ENCODE results near the gene ZBTB25.

Gene ZBTB25

DNA sequence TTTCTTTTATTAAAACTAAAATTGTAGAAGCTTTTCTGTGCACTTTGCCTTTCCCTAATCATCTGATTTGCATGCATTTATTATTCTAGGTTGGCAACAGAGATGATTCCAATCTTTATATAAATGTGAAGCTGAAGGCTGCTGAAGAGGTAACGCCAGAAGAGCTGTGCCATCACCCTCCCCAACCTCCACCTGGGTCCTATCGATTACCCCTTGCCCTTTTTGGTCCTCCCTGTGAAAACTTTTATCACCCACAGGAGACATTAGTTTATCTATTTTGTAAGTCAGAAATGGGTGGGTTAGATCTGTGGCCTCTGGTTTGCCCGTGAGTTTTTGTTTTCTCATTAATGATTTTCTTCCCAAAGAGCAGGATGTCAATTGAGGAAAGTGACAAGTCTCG lies 92.6 kb downstream of the ZBTB25 start:
- Histone ChIP-seq H2AFZ (ENCODE audit: low read length) (no peak overlapping the region), H3K36me3 (ENCODE audit: insufficient read depth, low read length) (peaks cover 36% of the 10 kb centered on the region; the same call in 1 of the 2 replicates), H3K79me2 (ENCODE audit: insufficient read depth, low read length) (peaks cover 14% of the 10 kb centered on the region)

GRCh38 chr14:64410084-64410774 lies 93.4 kb downstream of the ZBTB25 start:
- Histone ChIP-seq H3K4me3 (ENCODE audit: low read length, poor library complexity, severe bottlenecking) (no peak overlapping the region), H3K27me3 (ENCODE audit: insufficient read depth, low read length, poor library complexity, severe bottlenecking) (no peaks in the 10 kb centered on the region), H4K20me1 (ENCODE audit: insufficient read depth, low read length, poor library complexity, severe bottlenecking) (no peaks in the 10 kb centered on the region), H3K79me2 (ENCODE audit: insufficient read depth, low read length) (peaks cover 18% of the 10 kb centered on the region), H3K9me2 (replicated peaks; ENCODE audit: low read depth, low read length) (no peaks in the 10 kb centered on the region), H3K9me3 (ENCODE audit: insufficient read depth, low read depth, low read length) (no peaks in the 10 kb centered on the region), H3K4me1 (ENCODE audit: insufficient read depth, low read length, poor library complexity, severe bottlenecking) (peaks cover 7% of the 10 kb centered on the region), H2AFZ (ENCODE audit: low read length) (no peak overlapping the region), H3F3A (ENCODE audit: low read depth) (no peaks in the 10 kb centered on the region), H3K4me2 (ENCODE audit: low read depth, low read length, poor library complexity, severe bottlenecking) (no peak overlapping the region), H3K9ac (ENCODE audit: low read depth, low read length, poor library complexity, severe bottlenecking) (no peak overlapping the region), H3K36me3 (ENCODE audit: insufficient read depth, low read length) (peaks cover 33% of the 10 kb centered on the region; the same call in 1 of the 2 replicates)
- no peak for TF ChIP-seq EZH2phosphoT487 (IDR thresholded peaks at IDR 0.05; ENCODE audit: borderline replicate concordance)
- TF ChIP-seq, protein P1, sequence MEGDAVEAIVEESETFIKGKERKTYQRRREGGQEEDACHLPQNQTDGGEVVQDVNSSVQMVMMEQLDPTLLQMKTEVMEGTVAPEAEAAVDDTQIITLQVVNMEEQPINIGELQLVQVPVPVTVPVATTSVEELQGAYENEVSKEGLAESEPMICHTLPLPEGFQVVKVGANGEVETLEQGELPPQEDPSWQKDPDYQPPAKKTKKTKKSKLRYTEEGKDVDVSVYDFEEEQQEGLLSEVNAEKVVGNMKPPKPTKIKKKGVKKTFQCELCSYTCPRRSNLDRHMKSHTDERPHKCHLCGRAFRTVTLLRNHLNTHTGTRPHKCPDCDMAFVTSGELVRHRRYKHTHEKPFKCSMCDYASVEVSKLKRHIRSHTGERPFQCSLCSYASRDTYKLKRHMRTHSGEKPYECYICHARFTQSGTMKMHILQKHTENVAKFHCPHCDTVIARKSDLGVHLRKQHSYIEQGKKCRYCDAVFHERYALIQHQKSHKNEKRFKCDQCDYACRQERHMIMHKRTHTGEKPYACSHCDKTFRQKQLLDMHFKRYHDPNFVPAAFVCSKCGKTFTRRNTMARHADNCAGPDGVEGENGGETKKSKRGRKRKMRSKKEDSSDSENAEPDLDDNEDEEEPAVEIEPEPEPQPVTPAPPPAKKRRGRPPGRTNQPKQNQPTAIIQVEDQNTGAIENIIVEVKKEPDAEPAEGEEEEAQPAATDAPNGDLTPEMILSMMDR (conservative IDR thresholded peaks at IDR 0.05; ENCODE audit: low read length): no peak

More for the DNA sequence above, 92.6 kb downstream of the ZBTB25 start:
- no peaks in the 10 kb centered on the region for H4K20me1 ChIP-seq (ENCODE audit: insufficient read depth, low read length, poor library complexity, severe bottlenecking)
- no peak overlapping the region for H3K4me3 ChIP-seq (ENCODE audit: low read length, poor library complexity, severe bottlenecking)
- H3K9ac ChIP-seq (ENCODE audit: low read depth, low read length, poor library complexity, severe bottlenecking): no peak overlapping the region
- H3K4me2 ChIP-seq (ENCODE audit: low read depth, low read length, poor library complexity, severe bottlenecking): no peak overlapping the region
- no peaks in the 10 kb centered on the region for H3K9me2 ChIP-seq (replicated peaks; ENCODE audit: low read depth, low read length)
- H3K9me3 ChIP-seq (ENCODE audit: insufficient read depth, low read depth, low read length): no peaks in the 10 kb centered on the region
- no peaks in the 10 kb centered on the region for H3F3A ChIP-seq (ENCODE audit: low read depth)
- no peaks in the 10 kb centered on the region for H3K27me3 ChIP-seq (ENCODE audit: insufficient read depth, low read length, poor library complexity, severe bottlenecking)
- H3K4me1 ChIP-seq (ENCODE audit: insufficient read depth, low read length, poor library complexity, severe bottlenecking): peaks cover 7% of the 10 kb centered on the region
- TF ChIP-seq EZH2phosphoT487 (IDR thresholded peaks at IDR 0.05; ENCODE audit: borderline replicate concordance): no peak
- TF ChIP-seq, protein P1 (conservative IDR thresholded peaks at IDR 0.05; ENCODE audit: low read length): no peak

DNA sequence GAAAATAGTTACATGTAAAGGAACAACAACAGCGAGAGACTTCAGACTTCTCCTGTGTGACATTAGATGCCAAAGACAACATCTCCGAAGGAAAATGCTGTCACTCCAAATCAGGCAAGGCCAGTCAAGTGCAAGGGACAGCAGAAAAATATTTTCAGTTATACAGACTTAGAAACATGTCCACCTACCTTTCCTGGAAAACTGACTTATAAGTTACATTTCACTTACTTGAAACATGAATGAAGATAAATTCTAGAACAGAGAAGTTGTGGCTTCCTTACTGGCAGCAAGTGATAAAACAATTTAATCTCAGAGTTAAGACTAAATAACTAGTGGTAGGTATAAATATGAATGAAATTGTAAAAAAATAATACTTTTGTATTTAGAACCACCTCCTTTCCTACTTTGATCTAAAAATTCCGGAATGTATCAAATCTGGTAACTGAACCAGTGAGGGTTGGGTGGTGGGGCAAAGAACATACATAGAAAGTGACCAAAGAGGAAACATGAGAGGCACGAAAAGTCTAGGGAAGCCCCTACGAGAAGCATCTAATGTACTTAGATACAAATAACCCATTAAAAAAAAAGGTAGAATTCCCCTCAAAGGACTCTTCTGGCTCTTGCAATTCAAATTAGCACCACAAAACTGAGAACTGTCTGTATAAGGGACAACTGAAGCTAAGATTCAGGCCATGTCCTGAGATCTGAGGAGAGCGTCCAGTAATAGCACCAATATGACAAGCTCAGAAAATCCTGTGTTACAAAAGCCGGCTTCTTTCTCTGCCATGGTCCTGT lies 94.3 kb downstream of the ZBTB25 start:
- H3K4me2 ChIP-seq (ENCODE audit: low read depth, low read length, poor library complexity, severe bottlenecking): no peak overlapping the region
- no peaks in the 10 kb centered on the region for H3K9me2 ChIP-seq (replicated peaks; ENCODE audit: low read depth, low read length)
- no peak overlapping the region for H3K4me3 ChIP-seq (ENCODE audit: low read length, poor library complexity, severe bottlenecking)
- peaks cover 24% of the 10 kb centered on the region for H3K79me2 ChIP-seq (ENCODE audit: insufficient read depth, low read length)
- TF ChIP-seq, protein P1 (conservative IDR thresholded peaks at IDR 0.05; ENCODE audit: low read length): no peak
- TF ChIP-seq EZH2phosphoT487 (IDR thresholded peaks at IDR 0.05; ENCODE audit: borderline replicate concordance): no peak
- no peaks in the 10 kb centered on the region for H3K27me3 ChIP-seq (ENCODE audit: insufficient read depth, low read length, poor library complexity, severe bottlenecking)
- no peaks in the 10 kb centered on the region for H4K20me1 ChIP-seq (ENCODE audit: insufficient read depth, low read length, poor library complexity, severe bottlenecking)
- H3K9me3 ChIP-seq (ENCODE audit: insufficient read depth, low read depth, low read length): no peaks in the 10 kb centered on the region
- peaks cover 7% of the 10 kb centered on the region for H3K4me1 ChIP-seq (ENCODE audit: insufficient read depth, low read length, poor library complexity, severe bottlenecking)
- H3F3A ChIP-seq (ENCODE audit: low read depth): no peaks in the 10 kb centered on the region
- H3K9ac ChIP-seq (ENCODE audit: low read depth, low read length, poor library complexity, severe bottlenecking): no peak overlapping the region
- peaks cover 36% of the 10 kb centered on the region; the same call in 1 of the 2 replicates for H3K36me3 ChIP-seq (ENCODE audit: insufficient read depth, low read length)
- no peak overlapping the region for H2AFZ ChIP-seq (ENCODE audit: low read length)
